IMR-90 (cell line): ENCODE data around the gene OLIG3. TPM values are rescaled to one million over a fixed set of nuclear protein-coding genes. Genes with fewer than 3 reads are reported as not detected.

Source experiments
- ATAC-seq: fragments of 200-7000 bp; cut with Tn5 transposase; 2 replicates; pipeline ENCODE4 v1.9.1; 2020; ENCODE audit warnings: low read depth, mild to moderate bottlenecking, moderate library complexity
- BruUV-seq: library from RNA; stranded (reverse); fragments of 400-500 nt; replicated peaks from 2 replicates; lab custom pipeline; 2021; lab: Mats Ljungman, UMichigan
- CTCF ChIA-PET: fragments of 300-600 bp; formaldehyde crosslinking; extraction: SDS; loops from one replicate; lab custom pipeline; 2021; ENCODE audit warnings: antibody characterized with exemption; lab: Yijun Ruan, JAX
- POLR2A ChIA-PET: fragments of 300-600 bp; sonication (Branson Sonifier 250); formaldehyde crosslinking; loops from one replicate; lab custom pipeline; 2022; ENCODE audit warnings: antibody characterized with exemption; ENCODE audit not compliant: unreplicated experiment; lab: Charles Lee
- DNase-seq: peaks from one replicate; pipeline ENCODE4 v3.0.0; 2013
- H2AFZ ChIP-seq: replicated peaks from 2 replicates; pipeline ENCODE3; 2013; ENCODE audit warnings: low read length, mild to moderate bottlenecking; ENCODE audit not compliant: poor library complexity
- H2AK5ac ChIP-seq: 2 replicates; pipeline ENCODE4 v1.6.1; 2013; ENCODE audit warnings: low read depth, low read length, inconsistent platforms
- H2AK9ac ChIP-seq: replicated peaks from 2 replicates; pipeline ENCODE3; 2013; ENCODE audit warnings: mild to moderate bottlenecking, low read depth, low read length, moderate library complexity; ENCODE audit not compliant: poor library complexity
- H2BK120ac ChIP-seq: 2 replicates; pipeline ENCODE4 v1.6.1; 2013; ENCODE audit warnings: low read depth, low read length, inconsistent platforms
- H2BK15ac ChIP-seq: 3 replicates; pipeline ENCODE4 v1.6.1; 2013; ENCODE audit warnings: low read depth, low read length, inconsistent platforms
- H2BK20ac ChIP-seq: 2 replicates; pipeline ENCODE4 v1.6.1; 2013; ENCODE audit warnings: low read depth, mild to moderate bottlenecking, inconsistent platforms, low read length, moderate library complexity
- H2BK5ac ChIP-seq: 2 replicates; pipeline ENCODE4 v1.6.1; 2013; ENCODE audit warnings: mild to moderate bottlenecking, low read depth, low read length, inconsistent platforms; ENCODE audit not compliant: poor library complexity, severe bottlenecking
- H3K14ac ChIP-seq: replicated peaks from 2 replicates; pipeline ENCODE4 v1.6.1; 2013; ENCODE audit warnings: low read depth, low read length, inconsistent platforms
- H3K18ac ChIP-seq: 2 replicates; pipeline ENCODE4 v1.6.1; 2013; ENCODE audit warnings: low read depth, low read length, control low read depth
- H3K23ac ChIP-seq: 2 replicates; pipeline ENCODE4 v1.6.1; 2013; ENCODE audit warnings: low read depth, low read length, inconsistent platforms
- H3K27ac ChIP-seq: 2 replicates; pipeline ENCODE4 v1.5.1; 2013; ENCODE audit warnings: mild to moderate bottlenecking, control low read depth, low read length; ENCODE audit not compliant: insufficient read depth
- H3K27me3 ChIP-seq: 2 replicates; pipeline ENCODE4 v1.6.1; 2013; ENCODE audit warnings: low read length; ENCODE audit not compliant: control insufficient read depth, insufficient read depth
- H3K36me3 ChIP-seq: 2 replicates; pipeline ENCODE4 v1.6.1; 2013; ENCODE audit warnings: low read length, mixed read lengths; ENCODE audit not compliant: control insufficient read depth, insufficient read depth
- H3K4ac ChIP-seq: 2 replicates; pipeline ENCODE4 v1.6.1; 2013; ENCODE audit warnings: low read depth, low read length, inconsistent platforms
- H3K4me1 ChIP-seq: 2 replicates; pipeline ENCODE4 v1.6.1; 2013; ENCODE audit warnings: low read length, mixed read lengths; ENCODE audit not compliant: control insufficient read depth, insufficient read depth
- H3K4me2 ChIP-seq: 2 replicates; pipeline ENCODE4 v1.6.1; 2013; ENCODE audit warnings: low read depth, mild to moderate bottlenecking, control low read depth, low read length, moderate library complexity
- H3K4me3 ChIP-seq: 2 replicates; pipeline ENCODE4 v1.5.1; 2013; ENCODE audit warnings: low read depth, mild to moderate bottlenecking, control low read depth, low read length, moderate library complexity; ENCODE audit not compliant: insufficient read depth
- H3K56ac ChIP-seq: 2 replicates; pipeline ENCODE4 v1.6.1; 2013; ENCODE audit warnings: low read length, inconsistent platforms; ENCODE audit not compliant: insufficient read depth; ENCODE audit errors: extremely low read depth
- H3K79me1 ChIP-seq, 2 experiments: 2 replicates each; pipeline ENCODE4 v1.6.1; 2013; ENCODE audit warnings: low read length in 2 of 2, inconsistent platforms in 1 of 2, low read depth in 1 of 2
- H3K9ac ChIP-seq: 2 replicates; pipeline ENCODE4 v1.6.1; 2013; ENCODE audit warnings: low read depth, low read length, control low read depth
- H3K9me1 ChIP-seq: 2 replicates; pipeline ENCODE4 v1.6.1; 2013; ENCODE audit warnings: low read length, inconsistent platforms; ENCODE audit not compliant: insufficient read depth
- H3K9me3 ChIP-seq: 2 replicates; pipeline ENCODE4 v1.6.1; 2013; ENCODE audit warnings: low read length; ENCODE audit not compliant: control insufficient read depth, insufficient read depth
- H4K20me1 ChIP-seq: 2 replicates; pipeline ENCODE4 v1.6.1; 2013; ENCODE audit warnings: low read length, inconsistent platforms; ENCODE audit not compliant: insufficient read depth
- H4K5ac ChIP-seq: 2 replicates; pipeline ENCODE4 v1.6.1; 2013; ENCODE audit warnings: mild to moderate bottlenecking, low read depth, low read length, control low read depth
- H4K8ac ChIP-seq, 2 experiments: 2 replicates each; pipeline ENCODE4 v1.6.1; 2013; ENCODE audit warnings: low read depth in 2 of 2, low read length in 2 of 2, control low read depth in 1 of 2, inconsistent platforms in 1 of 2
- H4K91ac ChIP-seq: 2 replicates; pipeline ENCODE4 v1.6.1; 2013; ENCODE audit warnings: low read depth, low read length, inconsistent platforms; ENCODE audit not compliant: insufficient read depth
- BHLHE40 ChIP-seq: fragments of 150-350 bp; IDR thresholded peaks from 2 replicates; pipeline ENCODE4 v1.6.1; 2016; ENCODE audit warnings: mild to moderate bottlenecking, low read depth, low read length
- CEBPB ChIP-seq: IDR thresholded peaks from 2 replicates; pipeline ENCODE4 v1.6.1; 2012; ENCODE audit warnings: low read depth, low read length, improper control_type of control experiment
- CHD1 ChIP-seq: IDR thresholded peaks from 2 replicates; pipeline ENCODE4 v1.6.1; 2012; ENCODE audit warnings: low read depth, low read length, improper control_type of control experiment
- FOS ChIP-seq: fragments of 150-350 bp; IDR thresholded peaks from 2 replicates; pipeline ENCODE4 v1.6.1; 2016; ENCODE audit warnings: low read depth, low read length
- MAFK ChIP-seq: IDR thresholded peaks from 2 replicates; pipeline ENCODE4 v1.6.1; 2012; ENCODE audit warnings: low read depth, low read length, improper control_type of control experiment
- MAZ ChIP-seq: IDR thresholded peaks from 2 replicates; pipeline ENCODE4 v1.6.1; 2012; ENCODE audit warnings: low read depth, mild to moderate bottlenecking, low read length, improper control_type of control experiment, moderate library complexity, borderline replicate concordance
- MXI1 ChIP-seq: IDR thresholded peaks from 2 replicates; pipeline ENCODE4 v1.6.1; 2012; ENCODE audit warnings: low read depth, mild to moderate bottlenecking, low read length, moderate library complexity, borderline replicate concordance
- NFE2L2 ChIP-seq: fragments of 150-350 bp; IDR thresholded peaks from 2 replicates; pipeline ENCODE4 v1.6.1; 2016; ENCODE audit warnings: low read depth, mild to moderate bottlenecking, low read length
- POLR2A ChIP-seq: IDR thresholded peaks from 2 replicates; pipeline ENCODE4 v1.6.1; 2012; ENCODE audit warnings: mild to moderate bottlenecking, low read depth, low read length
- RAD21 ChIP-seq: IDR thresholded peaks from 2 replicates; pipeline ENCODE4 v1.6.1; 2012; ENCODE audit warnings: low read length, improper control_type of control experiment
- RCOR1 ChIP-seq: IDR thresholded peaks from 2 replicates; pipeline ENCODE4 v1.6.1; 2012; ENCODE audit warnings: mild to moderate bottlenecking, low read length, improper control_type of control experiment; ENCODE audit not compliant: insufficient replicate concordance
- RFX5 ChIP-seq: IDR thresholded peaks from 2 replicates; pipeline ENCODE4 v1.8.0; 2012; ENCODE audit warnings: low read depth, mild to moderate bottlenecking, low read length, moderate library complexity
- SMC3 ChIP-seq: fragments of 150-350 bp; IDR thresholded peaks from 2 replicates; pipeline ENCODE4 v1.6.1; 2016; ENCODE audit warnings: low read depth, mild to moderate bottlenecking, antibody characterized with exemption, low read length, moderate library complexity
- WGBS, 2 experiments: methylation state at CpG; one replicate each; pipeline versions ENCODE4 v1.1.5 to v1.1.7; 2013; ENCODE audit warnings: missing lambda C conversion rate in 2 of 2; ENCODE audit not compliant: insufficient read length in 1 of 2; ENCODE audit errors: extremely low coverage in 2 of 2; 5-methylcytosine and 5-hydroxymethylcytosine counted together
- dilution Hi-C: fragments of 300-500 bp; cut with HindIII; formaldehyde crosslinking; loops from one replicate; pipeline ENCODE4 v1.14.3; 2018; ENCODE audit warnings: low sequenced_read_pairs; ENCODE audit not compliant: unreplicated experiment
- in situ Hi-C: fragments of 300-500 bp; cut with MboI; formaldehyde crosslinking; loops from 3 replicates; pipeline ENCODE4 v1.14.3; 2019; ENCODE audit warnings: low sequenced_read_pairs, inconsistent platforms, mixed read lengths
- intact Hi-C: fragments of 100-400 bp; cut with micrococcal nuclease; formaldehyde crosslinking; loops from 2 replicates; pipeline ENCODE4 v1.10.0; 2022
- polyA plus RNA-seq, 3 experiments: library from polyadenylated mRNA; depleted of rRNA; stranded (reverse); fragments of >200 nt; gene quantifications; 2 replicates each; pipeline ENCODE4 v1.2.3, GENCODE V29; 2012; ENCODE audit warnings: low replicate concordance in 1 of 3
- total RNA-seq: library from RNA; depleted of rRNA; stranded (reverse); fragments of >200 nt; gene quantifications from 2 replicates; pipeline ENCODE4 v1.2.3, GENCODE V29; 2012
- TF ChIP-seq, protein P1 (sequence below): fragments of 150-350 bp; IDR thresholded peaks from 2 replicates; pipeline ENCODE4 v1.6.1; 2017; ENCODE audit warnings: mild to moderate bottlenecking, antibody characterized with exemption, low read length, low read depth
- TF ChIP-seq, protein P2 (sequence below): conservative IDR thresholded peaks from 2 replicates; pipeline ENCODE4 v1.5.1; 2012; ENCODE audit warnings: mild to moderate bottlenecking, low read depth, low read length, improper control_type of control experiment
- TF ChIP-seq, protein P3 (sequence below): fragments of 150-350 bp; IDR thresholded peaks from 2 replicates; pipeline ENCODE4 v1.6.1; 2016; ENCODE audit warnings: low read depth, mild to moderate bottlenecking, low read length, moderate library complexity, borderline replicate concordance

OLIG3 gene
- total and polyA plus RNA-seq, 2 of the 4 experiments (the other 2 are of a cell fraction): not detected

GRCh38 chr6:137486416-137486815 is 7.8 kb downstream of the OLIG3 start:
- Histone ChIP-seq H4K91ac (no peak overlapping the region), H2BK120ac (no peak overlapping the region), H3K79me1 (no peaks in the 10 kb centered on the region), H3K27me3 (peaks cover 62% of the 10 kb centered on the region), H3K4me2 (no peak overlapping the region), H2AK9ac (no peak overlapping the region), H3K27ac (no peak overlapping the region), H2BK20ac (no peak overlapping the region), H3K9me1 (no peaks in the 10 kb centered on the region), H3K18ac (no peak overlapping the region), H2AK5ac (no peak overlapping the region), H3K4me3 (no peak overlapping the region), H3K9ac (no peak overlapping the region), H4K20me1 (no peaks in the 10 kb centered on the region; the same call in 1 of the 2 replicates), H4K5ac (no peak overlapping the region), H3K23ac (no peak overlapping the region), H3K56ac (no peak overlapping the region), H3K9me3 (peaks cover 10% of the 10 kb centered on the region; the same call in 1 of the 2 replicates), H2BK15ac (no peak overlapping the region), H4K8ac (no peak overlapping the region), H3K36me3 (no peaks in the 10 kb centered on the region), H3K14ac (no peak overlapping the region), H2BK5ac (no peak overlapping the region), H2AFZ (no peak overlapping the region), H3K4ac (no peak overlapping the region), H3K4me1 (no peaks in the 10 kb centered on the region)
- ATAC-seq (no peak), DNase-seq (no peak)
- intact Hi-C loops: no loop called here
- WGBS, 2 experiments: no CpG with 5 or more reads among the region's 6 CpGs
- dilution Hi-C loops: no loop called here
- TF ChIP-seq, protein P1, sequence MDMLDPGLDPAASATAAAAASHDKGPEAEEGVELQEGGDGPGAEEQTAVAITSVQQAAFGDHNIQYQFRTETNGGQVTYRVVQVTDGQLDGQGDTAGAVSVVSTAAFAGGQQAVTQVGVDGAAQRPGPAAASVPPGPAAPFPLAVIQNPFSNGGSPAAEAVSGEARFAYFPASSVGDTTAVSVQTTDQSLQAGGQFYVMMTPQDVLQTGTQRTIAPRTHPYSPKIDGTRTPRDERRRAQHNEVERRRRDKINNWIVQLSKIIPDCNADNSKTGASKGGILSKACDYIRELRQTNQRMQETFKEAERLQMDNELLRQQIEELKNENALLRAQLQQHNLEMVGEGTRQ: no peak
- TF ChIP-seq SMC3: no peak
- no peak for TF ChIP-seq MXI1
- no peak for TF ChIP-seq RCOR1
- TF ChIP-seq MAZ: no peak
- TF ChIP-seq, protein P2, sequence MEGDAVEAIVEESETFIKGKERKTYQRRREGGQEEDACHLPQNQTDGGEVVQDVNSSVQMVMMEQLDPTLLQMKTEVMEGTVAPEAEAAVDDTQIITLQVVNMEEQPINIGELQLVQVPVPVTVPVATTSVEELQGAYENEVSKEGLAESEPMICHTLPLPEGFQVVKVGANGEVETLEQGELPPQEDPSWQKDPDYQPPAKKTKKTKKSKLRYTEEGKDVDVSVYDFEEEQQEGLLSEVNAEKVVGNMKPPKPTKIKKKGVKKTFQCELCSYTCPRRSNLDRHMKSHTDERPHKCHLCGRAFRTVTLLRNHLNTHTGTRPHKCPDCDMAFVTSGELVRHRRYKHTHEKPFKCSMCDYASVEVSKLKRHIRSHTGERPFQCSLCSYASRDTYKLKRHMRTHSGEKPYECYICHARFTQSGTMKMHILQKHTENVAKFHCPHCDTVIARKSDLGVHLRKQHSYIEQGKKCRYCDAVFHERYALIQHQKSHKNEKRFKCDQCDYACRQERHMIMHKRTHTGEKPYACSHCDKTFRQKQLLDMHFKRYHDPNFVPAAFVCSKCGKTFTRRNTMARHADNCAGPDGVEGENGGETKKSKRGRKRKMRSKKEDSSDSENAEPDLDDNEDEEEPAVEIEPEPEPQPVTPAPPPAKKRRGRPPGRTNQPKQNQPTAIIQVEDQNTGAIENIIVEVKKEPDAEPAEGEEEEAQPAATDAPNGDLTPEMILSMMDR: no peak
- TF ChIP-seq, protein P3, sequence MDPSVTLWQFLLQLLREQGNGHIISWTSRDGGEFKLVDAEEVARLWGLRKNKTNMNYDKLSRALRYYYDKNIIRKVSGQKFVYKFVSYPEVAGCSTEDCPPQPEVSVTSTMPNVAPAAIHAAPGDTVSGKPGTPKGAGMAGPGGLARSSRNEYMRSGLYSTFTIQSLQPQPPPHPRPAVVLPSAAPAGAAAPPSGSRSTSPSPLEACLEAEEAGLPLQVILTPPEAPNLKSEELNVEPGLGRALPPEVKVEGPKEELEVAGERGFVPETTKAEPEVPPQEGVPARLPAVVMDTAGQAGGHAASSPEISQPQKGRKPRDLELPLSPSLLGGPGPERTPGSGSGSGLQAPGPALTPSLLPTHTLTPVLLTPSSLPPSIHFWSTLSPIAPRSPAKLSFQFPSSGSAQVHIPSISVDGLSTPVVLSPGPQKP: no peak
- no peak for TF ChIP-seq MAFK
- TF ChIP-seq FOS: no peak
- no peak for TF ChIP-seq CEBPB
- TF ChIP-seq RFX5: no peak
- TF ChIP-seq BHLHE40: no peak
- no peak for TF ChIP-seq RAD21
- TF ChIP-seq POLR2A: no peak
- TF ChIP-seq NFE2L2: no peak
- no peak for TF ChIP-seq CHD1
- ChIA-PET POLR2A (no interaction called here), CTCF (no interaction called here)
- BruUV-seq: no TSS peak
- in situ Hi-C loops: no loop called here
